Gastroesophageal sphincter (tissue), 4 donors: ENCODE results near the gene ELP2. TPM values are rescaled to one million over a fixed set of nuclear protein-coding genes. Genes with fewer than 3 reads are reported as not detected.

Experiments used
- ATAC-seq: fragments of 150-250 bp; one replicate; pipeline ENCODE4 v1.9.1; 2016; ENCODE audit warnings: mild to moderate bottlenecking, moderate library complexity
- H3K27ac ChIP-seq, 4 donors: fragments of 200-600 bp; sonication (generic) in 3 of 4; 1 replicate in 3 of 4; 2 replicates in 1 of 4; pipeline ENCODE4 v1.5.1; 2016 to 2019
- H3K27me3 ChIP-seq: fragments of 200-600 bp; sonication (generic); one replicate; pipeline ENCODE4 v1.5.1; 2019
- H3K36me3 ChIP-seq, 2 donors: fragments of 200-600 bp; sonication (generic); one replicate each; pipeline ENCODE4 v1.5.1; 2019; ENCODE audit warnings: control low read depth in 1 of 2
- H3K4me1 ChIP-seq, 3 donors: fragments of 200-600 bp; sonication (generic); 1 replicate in 2 of 3; 2 replicates in 1 of 3; pipeline ENCODE4 v1.5.1; 2016 to 2019; ENCODE audit warnings: control low read depth in 2 of 3
- H3K4me3 ChIP-seq, 2 donors: fragments of 200-600 bp; sonication (generic); one replicate each; pipeline ENCODE4 v1.5.1; 2019; ENCODE audit warnings: mild to moderate bottlenecking in 1 of 2, moderate library complexity in 1 of 2
- H3K9me3 ChIP-seq, 3 donors: fragments of 200-600 bp; sonication (generic); one replicate each; pipeline ENCODE4 v1.5.1; 2017 to 2019; ENCODE audit warnings: control low read depth in 2 of 3
- EP300 ChIP-seq: sonication (generic); formaldehyde crosslinking; IDR thresholded peaks from one replicate; pipeline ENCODE4 v1.6.1; 2017; ENCODE audit warnings: antibody characterized with exemption, mild to moderate bottlenecking
- POLR2A ChIP-seq, 2 donors: fragments of 450-650 bp; IDR thresholded peaks; one replicate each; pipeline ENCODE4 v1.6.1; 2017; ENCODE audit warnings: antibody characterized with exemption in 2 of 2, mild to moderate bottlenecking in 2 of 2, moderate library complexity in 1 of 2
- POLR2AphosphoS5 ChIP-seq: sonication (generic); formaldehyde crosslinking; IDR thresholded peaks from one replicate; pipeline ENCODE4 v1.6.1; 2017; ENCODE audit warnings: antibody characterized with exemption
- WGBS, 2 donors: methylation state at CpG; one replicate each; pipeline ENCODE4 v1.1.5; 2018; ENCODE audit warnings: low coverage in 1 of 2; 5-methylcytosine and 5-hydroxymethylcytosine counted together
- total RNA-seq, 4 donors: library from RNA; depleted of rRNA; stranded (reverse); fragments of >200 nt; gene quantifications; one replicate each; pipeline ENCODE4 v1.1.0, GENCODE V29; 2016
- TF ChIP-seq, protein P1 (sequence below), 4 experiments: fragments of 200-600 bp in 2 of 4; fragments of 450-650 bp in 2 of 4; sonication (generic) in 1 of 4; IDR thresholded peaks; one replicate each; pipeline ENCODE4 v1.5.1; 2017 to 2019; ENCODE audit warnings: antibody characterized with exemption in 4 of 4, mild to moderate bottlenecking in 2 of 4, moderate library complexity in 2 of 4

ELP2 gene
- total RNA-seq, 4 donors from 2014 or later: 35.6 to 74.1 (median 65.1) TPM

DNA sequence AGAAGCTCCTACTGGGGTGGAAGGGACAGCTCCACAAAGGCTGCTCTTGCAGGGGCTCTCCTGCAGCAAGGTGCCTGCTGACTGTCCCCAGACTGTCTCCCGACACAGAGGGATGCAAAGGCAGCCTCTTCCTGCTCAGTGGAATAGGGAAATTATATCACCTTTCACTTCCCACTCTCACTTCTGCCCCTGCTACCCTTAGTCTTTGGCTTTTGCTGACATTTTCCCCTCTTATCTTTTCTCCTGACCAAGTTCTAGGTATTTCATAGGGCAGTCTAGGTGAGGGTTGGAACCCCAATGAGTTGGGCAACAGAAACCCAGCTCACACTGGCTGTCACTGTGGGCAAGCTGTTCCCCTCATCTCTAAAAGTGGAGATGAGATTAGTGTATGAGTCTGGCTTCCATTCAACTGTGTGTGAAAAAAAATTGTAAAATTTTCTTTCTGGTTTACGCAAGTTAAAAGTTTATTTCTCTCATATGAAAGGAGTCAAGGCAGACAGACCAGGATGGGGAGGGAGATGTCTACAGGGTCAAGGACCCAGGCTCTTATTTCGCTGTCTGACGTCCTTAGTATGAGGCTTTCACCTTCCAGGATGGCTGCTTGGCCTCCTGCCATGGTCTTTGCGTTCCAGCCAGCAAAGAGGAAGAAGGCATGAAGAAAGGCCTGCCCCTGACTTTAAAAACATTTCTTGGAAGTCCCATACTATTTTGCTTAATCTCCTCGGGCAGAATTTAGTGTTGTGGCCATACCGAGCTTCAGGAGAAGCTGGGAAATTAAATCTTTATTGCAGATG lies 50.1 kb downstream of the ELP2 start:
- no peaks in the 10 kb centered on the region for H3K27me3 ChIP-seq
- H3K36me3 ChIP-seq: peaks cover 0 to 27% of the 10 kb centered on the region in 2 donors
- 8 to 14% methylated on average over 4 to 7 of the region's 7 CpGs for WGBS, 2 donors
- H3K4me1 ChIP-seq: peaks cover 5 to 17% (median 11%) of the 10 kb centered on the region in 3 donors
- peak overlapping the region; percentile 25 to 61 (median 47) for H3K27ac ChIP-seq
- TF ChIP-seq, protein P1, sequence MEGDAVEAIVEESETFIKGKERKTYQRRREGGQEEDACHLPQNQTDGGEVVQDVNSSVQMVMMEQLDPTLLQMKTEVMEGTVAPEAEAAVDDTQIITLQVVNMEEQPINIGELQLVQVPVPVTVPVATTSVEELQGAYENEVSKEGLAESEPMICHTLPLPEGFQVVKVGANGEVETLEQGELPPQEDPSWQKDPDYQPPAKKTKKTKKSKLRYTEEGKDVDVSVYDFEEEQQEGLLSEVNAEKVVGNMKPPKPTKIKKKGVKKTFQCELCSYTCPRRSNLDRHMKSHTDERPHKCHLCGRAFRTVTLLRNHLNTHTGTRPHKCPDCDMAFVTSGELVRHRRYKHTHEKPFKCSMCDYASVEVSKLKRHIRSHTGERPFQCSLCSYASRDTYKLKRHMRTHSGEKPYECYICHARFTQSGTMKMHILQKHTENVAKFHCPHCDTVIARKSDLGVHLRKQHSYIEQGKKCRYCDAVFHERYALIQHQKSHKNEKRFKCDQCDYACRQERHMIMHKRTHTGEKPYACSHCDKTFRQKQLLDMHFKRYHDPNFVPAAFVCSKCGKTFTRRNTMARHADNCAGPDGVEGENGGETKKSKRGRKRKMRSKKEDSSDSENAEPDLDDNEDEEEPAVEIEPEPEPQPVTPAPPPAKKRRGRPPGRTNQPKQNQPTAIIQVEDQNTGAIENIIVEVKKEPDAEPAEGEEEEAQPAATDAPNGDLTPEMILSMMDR (IDR thresholded peaks at IDR 0.05): no peak
- no peak for TF ChIP-seq EP300
- TF ChIP-seq POLR2A (IDR thresholded peaks at IDR 0.05): no peak
- TF ChIP-seq POLR2AphosphoS5: peak; percentile 59
- H3K4me3 ChIP-seq: no peak overlapping the region
- ATAC-seq: peak; percentile 71
- no peaks in the 10 kb centered on the region for H3K9me3 ChIP-seq

GRCh38 chr18:36181441-36181840 lies 51.7 kb downstream of the ELP2 start:
- peak overlapping the region in 1 of 4 donors; percentile 61 for H3K27ac ChIP-seq
- no peak overlapping the region for H3K4me3 ChIP-seq
- no peak for ATAC-seq
- peaks cover 0 to 11% of the 10 kb centered on the region in 2 donors for H3K36me3 ChIP-seq
- WGBS, 2 donors: 94% methylated on average over 2 of the region's 6 CpGs; no CpG with 5 or more reads in 1 of the 2 donors
- H3K27me3 ChIP-seq: no peaks in the 10 kb centered on the region
- no peak for TF ChIP-seq POLR2AphosphoS5
- no peak for TF ChIP-seq EP300
- TF ChIP-seq, protein P1 (IDR thresholded peaks at IDR 0.05): no peak
- no peak for TF ChIP-seq POLR2A (IDR thresholded peaks at IDR 0.05)
- no peaks in the 10 kb centered on the region for H3K9me3 ChIP-seq
- H3K4me1 ChIP-seq: peaks cover 5 to 23% (median 14%) of the 10 kb centered on the region in 3 donors

- TF ChIP-seq POLR2AphosphoS5 (no peak), EP300 (no peak), POLR2A (IDR thresholded peaks at IDR 0.05) (no peak)
- TF ChIP-seq, protein P1 (IDR thresholded peaks at IDR 0.05): no peak
- no peaks in the 10 kb centered on the region for H3K9me3 ChIP-seq
- H3K4me3 ChIP-seq: no peak overlapping the region
- H3K27me3 ChIP-seq: no peaks in the 10 kb centered on the region
- H3K27ac ChIP-seq: no peak overlapping the region
- WGBS, 2 donors: 68 to 89% methylated on average over 2 to 3 of the region's 3 CpGs
- no peak for ATAC-seq
- peaks cover 5 to 28% (median 16%) of the 10 kb centered on the region in 3 donors for H3K4me1 ChIP-seq
- peaks cover 0 to 5% of the 10 kb centered on the region in 2 donors for H3K36me3 ChIP-seq
Observed at GRCh38 chr18:36181898-36182506, 52.3 kb downstream of the ELP2 start.

DNA sequence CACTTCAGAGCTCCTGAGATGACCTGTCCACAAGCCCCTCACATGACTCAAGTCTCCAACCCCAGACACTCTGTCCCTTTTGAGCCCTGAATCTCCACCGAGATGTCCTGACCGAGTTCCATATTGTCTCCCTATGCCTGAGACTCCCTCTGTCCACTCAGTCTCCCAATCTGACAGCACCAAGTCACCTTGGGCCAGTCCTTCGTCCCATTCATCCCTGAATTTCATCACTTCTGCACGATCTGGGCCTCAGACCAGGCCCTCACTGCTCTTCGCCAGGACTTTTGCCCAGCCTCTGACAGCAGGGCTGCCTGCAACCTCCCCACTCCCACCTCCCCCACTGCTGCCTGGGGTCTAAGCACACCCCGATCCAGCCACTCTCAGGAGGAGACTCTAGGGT lies 53.3 kb downstream of the ELP2 start:
- no peak for ATAC-seq
- H3K27ac ChIP-seq: no peak overlapping the region
- TF ChIP-seq POLR2A (IDR thresholded peaks at IDR 0.05) (no peak), EP300 (no peak), POLR2AphosphoS5 (no peak)
- TF ChIP-seq, protein P1 (IDR thresholded peaks at IDR 0.05): no peak
- H3K9me3 ChIP-seq: no peaks in the 10 kb centered on the region
- H3K27me3 ChIP-seq: no peaks in the 10 kb centered on the region
- WGBS, 2 donors: 82 to 92% methylated on average over 5 to 6 of the region's 6 CpGs
- H3K4me3 ChIP-seq: no peak overlapping the region
- no peaks in the 10 kb centered on the region for H3K36me3 ChIP-seq
- peaks cover 5 to 36% (median 19%) of the 10 kb centered on the region in 3 donors for H3K4me1 ChIP-seq
